GM21367 (cell line): Measurements from ENCODE around the gene RCAN3.
"Not testable (repeated sequence)": the region's sequence is repeated elsewhere in the genome, so short reads cannot be mapped to it uniquely, and the experiment has no call there.

Source experiments
- ATAC-seq: cut with Tn5 transposase; IDR thresholded peaks from one replicate; pipeline ENCODE4 v1.9.1; 2021; ENCODE audit not compliant: unreplicated experiment

The RCAN3 gene

GRCh38 chr1:24508911-24509310 is 6.3 kb downstream of the RCAN3 start:
- ATAC-seq, result no peak

GRCh38 chr1:24513706-24514105 is 11.1 kb downstream of the RCAN3 start:
- ATAC-seq, result no peak

GRCh38 chr1:24514946-24515345 is 12.3 kb downstream of the RCAN3 start:
- ATAC-seq, result no peak

GRCh38 chr1:24515671-24516209 is 13.1 kb downstream of the RCAN3 start:
- not testable (repeated sequence) for ATAC-seq

- no peak for ATAC-seq
Measured at GRCh38 chr1:24516506-24516905, 13.9 kb downstream of the RCAN3 start.

- no peak for ATAC-seq
Measured at GRCh38 chr1:24517898-24518297, 15.3 kb downstream of the RCAN3 start.

- not testable (repeated sequence) for ATAC-seq
Measured at GRCh38 chr1:24520282-24520681, 17.6 kb downstream of the RCAN3 start.

- no peak for ATAC-seq
Measured at GRCh38 chr1:24525606-24526005, 23.0 kb downstream of the RCAN3 start.

- no peak for ATAC-seq
Measured at GRCh38 chr1:24526045-24526444, 23.4 kb downstream of the RCAN3 start.

- ATAC-seq, result no peak
Measured at GRCh38 chr1:24526940-24527542, 24.4 kb downstream of the RCAN3 start.

- ATAC-seq, result no peak
Measured at GRCh38 chr1:24528744-24529143, 26.1 kb downstream of the RCAN3 start.

- not testable (repeated sequence) for ATAC-seq
Measured at GRCh38 chr1:24529292-24529691, 26.7 kb downstream of the RCAN3 start.

- no peak for ATAC-seq
Measured at GRCh38 chr1:24535021-24535424, 32.4 kb downstream of the RCAN3 start.

- ATAC-seq, result no peak
Measured at GRCh38 chr1:24535778-24536177, 33.1 kb downstream of the RCAN3 start.

- peak; percentile 65 for ATAC-seq
Measured at GRCh38 chr1:24536391-24536840, 33.8 kb downstream of the RCAN3 start.

GRCh38 chr1:24540051-24540905 is 37.6 kb downstream of the RCAN3 start:
- no peak for ATAC-seq

GRCh38 chr1:24540906-24541710 is 38.5 kb downstream of the RCAN3 start:
- no peak for ATAC-seq

GRCh38 chr1:24541711-24542346 is 39.2 kb downstream of the RCAN3 start:
- ATAC-seq, result no peak

GRCh38 chr1:24544239-24544638 is 41.6 kb downstream of the RCAN3 start:
- ATAC-seq, result no peak

- no peak for ATAC-seq
Measured at GRCh38 chr1:24545662-24546061, 43.0 kb downstream of the RCAN3 start.

- no peak for ATAC-seq
Measured at GRCh38 chr1:24547195-24547594, 44.6 kb downstream of the RCAN3 start.
